Iris pigment epithelial cell (primary cell): Measurements from ENCODE around the gene SAMD4A.
A peak's percentile ranks its signal among the peaks of the same experiment; 100 is the strongest.

Experiments used
- DNase-seq: peaks from one replicate; pipeline ENCODE4 v3.0.0-alpha.2; 2011; ENCODE audit warnings: low read depth

Gene SAMD4A

DNA sequence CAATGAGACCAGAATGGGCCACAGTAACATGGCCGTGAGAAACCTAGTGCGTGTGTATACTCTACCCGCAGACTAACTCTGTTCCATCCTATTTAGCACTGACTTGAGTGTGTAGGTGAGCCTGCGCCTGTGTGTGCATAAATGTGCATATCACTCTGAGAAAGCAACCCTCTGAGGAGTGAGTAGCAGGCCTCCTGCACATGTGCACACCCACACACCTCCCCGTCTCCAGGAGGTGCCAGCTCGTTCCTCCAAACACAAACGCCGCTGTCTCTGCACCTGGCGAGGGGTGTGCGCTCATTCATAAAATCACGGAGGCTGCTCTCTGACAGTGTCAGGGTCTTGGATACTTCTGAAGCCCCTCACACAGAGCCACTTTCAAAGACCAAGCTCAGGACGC lies 196.8 kb downstream of the SAMD4A start:
- DNase-seq, result no peak

DNA sequence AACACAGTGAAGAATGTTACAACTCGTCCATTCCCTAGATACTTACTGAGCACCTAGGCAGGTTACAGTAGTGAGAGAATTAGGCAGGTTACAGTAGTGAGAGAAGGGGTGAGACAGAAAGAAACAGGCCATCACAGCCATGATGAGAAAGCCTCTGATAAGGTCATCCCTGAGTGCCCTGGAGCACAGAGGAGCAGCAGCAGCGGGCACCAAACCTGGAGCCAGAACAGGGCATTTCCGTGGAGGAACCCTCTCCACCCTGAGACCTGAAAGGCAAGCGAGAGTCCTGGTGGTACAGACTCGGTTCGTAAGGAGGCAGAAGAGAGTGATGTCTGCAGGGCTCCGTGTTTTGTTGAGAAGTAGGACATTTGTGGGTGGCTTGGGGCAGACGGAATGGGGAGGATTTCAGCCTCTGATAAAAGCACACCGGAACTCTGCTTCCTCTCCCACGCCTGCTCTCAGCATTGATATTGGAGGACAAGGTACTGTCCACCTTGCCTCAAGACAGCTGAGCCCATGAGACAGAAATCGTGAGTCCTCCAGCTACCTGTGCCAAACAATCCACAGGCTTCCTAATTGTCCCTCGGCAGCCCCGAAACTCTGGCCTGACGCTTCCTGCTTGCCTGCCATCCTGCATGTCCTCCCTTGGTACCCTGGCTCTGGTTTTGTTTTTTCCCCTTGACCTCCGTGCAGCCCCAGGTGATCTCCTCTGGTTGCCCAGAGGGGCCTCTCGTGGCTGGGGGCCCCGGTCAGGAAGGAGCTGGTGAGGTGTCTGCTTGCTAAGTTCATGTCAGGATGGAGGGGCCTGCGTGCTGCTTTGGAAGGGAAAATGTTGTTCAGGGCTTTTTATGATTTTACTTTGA lies 199.6 kb downstream of the SAMD4A start:
- DNase-seq, result no peak

DNA sequence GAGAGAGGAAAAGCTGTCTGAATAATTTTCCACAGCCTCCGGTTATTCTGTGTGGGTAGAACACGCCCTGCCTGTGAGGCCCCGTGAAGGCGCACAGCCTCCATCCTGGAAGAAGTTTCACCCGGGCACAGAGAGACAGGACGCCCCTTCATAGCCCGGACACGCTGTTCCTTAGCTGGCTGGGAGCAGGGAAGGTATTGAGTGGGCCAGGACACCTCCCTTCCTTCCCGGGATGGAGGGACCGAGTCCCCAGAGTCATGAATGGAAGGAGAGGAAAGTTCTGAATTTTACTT lies 200.2 kb downstream of the SAMD4A start:
- no peak for DNase-seq

DNA sequence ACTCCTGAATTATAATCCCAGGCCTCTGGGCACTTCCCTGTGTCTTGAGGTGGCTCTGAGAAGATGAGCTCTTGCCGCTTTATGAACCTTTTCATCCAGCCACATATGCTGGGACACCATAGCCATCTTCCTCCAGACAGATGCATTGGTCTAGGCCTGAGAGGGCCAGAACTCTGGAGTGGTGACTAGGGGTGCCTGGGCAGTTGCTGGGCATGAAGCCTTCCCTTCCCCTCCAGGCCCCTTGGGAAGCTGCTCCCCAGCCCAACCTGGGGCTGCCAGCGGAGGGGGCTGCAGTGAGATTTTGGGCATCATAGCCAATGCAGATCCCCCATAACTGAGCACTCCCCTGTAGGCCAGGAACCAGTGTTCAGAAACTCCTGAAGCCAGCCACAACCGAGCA lies 200.5 kb downstream of the SAMD4A start:
- no peak for DNase-seq

DNA sequence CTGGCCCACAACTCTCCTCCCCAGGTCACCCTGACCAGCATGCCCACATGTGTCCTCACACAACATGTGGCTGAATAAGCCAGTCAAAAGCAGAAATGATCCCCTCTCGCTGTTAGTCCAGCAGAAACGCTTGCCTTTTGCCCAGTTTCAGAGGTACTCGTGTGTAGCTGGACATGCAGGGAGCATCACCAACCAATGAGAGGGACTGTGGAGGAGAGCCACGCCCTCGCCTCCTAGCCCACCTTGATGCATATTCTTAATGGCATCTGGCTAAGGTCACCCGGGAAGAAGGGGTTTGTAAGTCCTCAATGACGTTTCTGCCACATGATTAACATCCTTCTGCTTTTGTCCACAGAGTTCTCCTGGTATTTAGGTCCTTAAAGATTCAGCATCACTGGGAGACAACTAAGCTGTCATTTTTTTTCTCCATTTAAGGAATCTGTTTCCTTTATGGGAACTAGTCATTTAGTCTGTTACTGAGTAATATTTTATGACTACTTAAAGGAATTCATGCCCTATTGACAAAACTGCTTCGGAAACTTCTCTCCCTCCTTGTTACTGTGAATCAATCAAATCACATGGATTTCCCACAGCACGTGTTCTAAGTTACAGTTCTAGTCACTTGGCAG lies 201.7 kb downstream of the SAMD4A start:
- no peak for DNase-seq

DNA sequence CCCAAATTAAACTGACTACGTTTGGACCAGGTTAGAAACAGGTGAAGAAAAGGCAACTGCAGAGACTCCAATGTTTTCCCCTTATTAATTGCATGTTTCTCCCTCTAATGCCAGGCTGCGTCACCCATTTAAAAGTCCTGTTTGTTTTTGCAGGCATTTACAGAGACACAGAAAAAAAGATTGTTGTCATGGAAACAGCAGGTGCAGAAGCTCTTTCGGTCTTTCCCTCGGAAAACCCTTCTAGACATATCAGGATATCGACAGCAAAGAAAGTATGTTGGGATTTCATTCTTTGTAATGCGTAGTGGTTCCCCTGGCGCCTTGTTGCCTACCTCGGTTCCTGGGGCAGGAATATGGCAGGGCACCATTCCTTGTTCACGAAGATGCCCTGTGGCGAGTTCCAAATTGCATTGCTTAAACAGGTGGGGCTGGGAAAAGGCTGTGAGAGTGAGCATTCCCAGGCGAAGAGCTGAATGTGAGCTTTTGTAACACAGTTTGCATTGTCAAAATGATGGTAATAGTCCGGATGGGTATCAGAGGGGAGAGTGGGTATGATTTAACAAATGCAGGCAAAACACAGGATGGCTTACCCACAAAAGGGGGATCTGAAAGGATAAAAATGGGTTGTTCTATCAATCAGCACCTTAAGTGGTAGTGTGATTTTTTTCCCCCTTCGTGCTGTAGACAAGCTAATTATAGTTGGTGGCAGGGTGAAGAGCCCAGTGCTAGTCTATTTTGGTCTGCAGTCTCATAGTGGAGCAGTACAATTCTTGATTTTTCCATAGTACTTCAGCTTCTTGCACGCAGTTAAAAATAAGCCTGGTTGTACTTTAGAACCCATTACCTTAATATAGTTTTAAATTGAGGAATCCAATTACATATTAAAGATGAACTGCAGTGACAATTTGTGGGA lies 203.3 kb downstream of the SAMD4A start:
- DNase-seq, result no peak

DNA sequence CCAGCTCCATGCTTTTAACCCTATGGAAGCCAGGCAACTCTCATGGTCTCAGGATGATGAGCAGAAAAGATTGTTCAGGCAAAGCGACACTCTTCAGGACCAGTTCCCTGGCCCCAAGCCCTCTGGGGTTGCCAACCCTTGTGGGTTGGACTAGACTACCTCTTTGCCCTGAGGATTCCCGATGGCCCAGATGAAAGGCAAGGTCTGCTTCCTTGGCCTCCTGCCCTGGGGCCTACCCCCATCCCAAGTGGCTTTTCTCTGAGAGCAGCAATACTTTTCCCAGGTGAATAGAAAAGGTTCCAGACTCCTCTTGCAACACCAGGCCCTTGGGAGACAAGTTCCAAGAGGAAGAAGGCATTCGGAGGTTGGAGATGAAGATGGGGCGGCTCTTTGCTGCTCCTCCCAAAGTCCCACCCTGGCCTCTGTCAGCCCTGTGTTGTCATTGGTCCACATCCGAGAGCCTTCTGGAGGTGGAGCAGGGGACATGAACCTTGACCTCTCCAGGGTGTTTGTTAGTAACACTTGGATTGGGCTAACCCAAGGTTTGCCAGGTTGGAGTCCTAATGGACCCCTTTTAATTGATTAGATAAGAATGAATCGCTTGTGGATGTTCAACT lies 204.6 kb downstream of the SAMD4A start:
- no peak for DNase-seq

DNA sequence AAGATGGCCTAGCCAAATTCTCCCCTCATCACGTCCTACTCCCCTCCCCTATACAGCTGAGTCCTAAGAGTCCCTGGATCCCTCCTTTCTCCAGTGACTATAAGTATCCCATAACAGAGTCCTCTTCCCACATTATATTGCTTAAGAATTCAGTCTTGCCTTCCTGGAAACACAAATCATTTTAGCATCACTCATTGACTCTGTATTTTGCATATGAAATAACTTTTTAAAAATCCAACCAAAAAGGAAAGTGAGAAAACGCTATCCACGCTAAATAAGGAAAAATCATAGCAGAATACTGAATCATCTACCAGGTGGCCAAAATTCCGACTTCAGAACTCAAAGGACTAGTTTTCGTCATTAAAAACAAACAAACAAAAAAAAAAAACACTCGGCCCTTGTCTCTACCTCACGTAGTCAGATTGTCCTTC lies 205.5 kb downstream of the SAMD4A start:
- peak; percentile 65 for DNase-seq

DNA sequence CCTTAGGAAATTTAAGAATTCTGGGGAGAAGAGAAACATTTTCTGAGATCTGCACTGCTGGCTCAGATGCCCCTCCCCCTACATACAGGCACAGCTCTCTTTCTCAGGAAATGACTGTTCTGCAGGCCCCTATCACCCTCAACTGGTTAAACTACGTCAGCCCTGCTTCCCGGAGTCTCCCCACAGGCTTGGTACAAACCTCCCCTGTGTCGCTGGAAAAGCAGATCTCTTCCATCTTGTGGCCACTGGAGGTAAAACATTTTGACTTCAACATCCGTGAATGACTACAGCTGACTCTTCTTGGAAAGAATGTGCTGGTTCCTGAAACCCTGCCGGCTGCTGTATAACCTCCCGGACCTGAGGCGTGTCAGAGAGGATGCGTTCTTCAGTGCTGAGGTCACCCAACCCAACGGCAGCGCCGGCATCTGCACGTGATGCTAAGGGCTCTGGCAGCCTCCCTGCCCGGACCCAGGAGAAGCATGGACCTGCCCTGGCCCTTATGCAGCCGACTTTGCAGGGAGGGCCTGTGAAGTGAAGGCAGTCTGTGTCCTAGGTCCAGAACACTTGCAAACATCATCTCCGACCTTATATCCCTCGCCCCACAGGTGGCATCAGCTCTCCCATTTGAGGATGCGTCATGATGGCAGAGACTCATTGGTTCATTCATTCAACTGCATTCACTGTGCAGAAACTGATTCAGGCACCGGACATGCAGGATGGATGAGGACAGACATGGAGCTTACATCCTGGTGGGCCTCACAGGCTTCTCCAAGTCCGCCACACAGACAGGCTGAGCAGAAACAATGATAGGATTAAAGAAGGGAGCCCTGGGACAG lies 206.5 kb downstream of the SAMD4A start:
- DNase-seq, result peak; percentile 100

DNA sequence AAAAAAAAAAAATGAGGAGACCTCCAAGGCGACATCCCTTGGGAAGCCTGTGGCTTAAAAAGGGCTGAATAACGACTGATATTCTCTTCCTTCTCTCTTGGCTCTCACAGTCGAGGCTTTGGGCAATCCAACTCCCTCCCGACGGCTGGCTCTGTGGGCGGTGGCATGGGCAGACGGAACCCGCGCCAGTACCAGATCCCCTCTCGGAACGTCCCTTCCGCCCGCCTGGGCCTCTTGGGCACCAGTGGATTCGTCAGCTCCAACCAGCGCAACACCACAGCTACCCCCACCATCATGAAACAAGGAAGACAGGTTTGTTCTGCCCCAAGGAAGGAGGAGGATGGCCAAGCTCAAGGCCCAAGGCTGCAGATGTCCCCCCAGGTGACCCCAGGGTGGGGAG lies 207.9 kb downstream of the SAMD4A start:
- no peak for DNase-seq

DNA sequence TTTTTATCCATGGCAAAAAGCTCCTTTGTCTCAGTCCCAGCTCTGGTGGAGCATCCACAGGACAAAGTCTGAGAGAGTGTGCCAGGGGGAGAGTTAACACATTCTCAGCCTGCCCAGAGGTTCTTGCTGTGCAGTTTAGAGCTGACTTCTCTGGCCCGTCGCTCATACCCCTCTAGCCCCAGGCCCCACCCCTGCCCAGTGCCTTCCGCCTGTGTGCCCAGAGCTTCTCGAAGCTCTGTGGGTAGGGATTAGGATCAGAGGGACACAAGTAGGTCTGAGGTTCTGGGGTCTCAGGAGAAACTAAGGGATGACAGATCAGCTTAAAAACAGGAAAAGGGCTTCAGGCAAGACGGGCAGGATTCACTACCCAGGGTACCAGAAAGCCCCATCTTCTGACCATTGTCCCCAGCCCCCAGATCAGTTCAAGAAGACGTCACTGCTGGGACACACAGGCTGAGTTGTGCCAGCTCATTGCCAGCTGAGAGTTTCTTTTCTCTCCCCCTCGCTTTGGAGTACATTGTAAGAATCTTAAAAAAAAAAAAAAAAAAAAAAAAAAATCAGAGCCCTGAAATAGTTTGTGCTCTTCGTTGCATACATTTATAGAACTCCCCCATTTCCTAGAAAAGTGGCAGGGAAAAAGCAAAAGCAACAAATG lies 208.7 kb downstream of the SAMD4A start:
- DNase-seq, result no peak

DNA sequence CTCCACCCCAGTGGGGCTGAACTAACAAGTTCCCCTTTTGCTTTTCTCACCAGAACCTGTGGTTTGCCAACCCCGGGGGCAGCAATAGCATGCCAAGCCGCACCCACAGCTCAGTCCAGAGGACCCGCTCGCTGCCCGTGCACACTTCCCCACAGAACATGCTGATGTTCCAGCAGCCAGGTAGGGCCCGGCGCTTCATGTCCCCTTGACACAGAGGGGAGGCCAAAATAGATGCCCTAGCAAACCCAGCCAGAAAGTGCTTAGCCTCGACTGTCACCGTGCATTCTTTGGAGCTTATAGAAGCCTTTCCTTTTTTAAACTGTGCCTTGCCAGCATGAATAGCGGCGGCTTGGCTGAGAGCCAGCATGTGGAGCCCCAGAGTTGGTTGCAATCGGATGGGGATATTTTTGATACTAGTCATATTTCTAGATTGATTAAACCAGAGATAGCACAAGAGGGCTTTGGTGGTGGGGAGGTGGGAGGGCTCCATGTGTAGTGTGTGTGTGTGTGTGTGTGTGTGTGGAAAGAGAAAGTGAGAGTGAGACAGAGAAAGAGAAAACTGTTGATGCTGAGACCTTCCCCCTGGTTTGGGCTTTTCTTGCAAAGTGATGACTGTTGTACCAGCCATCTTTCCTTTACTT lies 209.6 kb downstream of the SAMD4A start:
- peak; percentile 72 for DNase-seq

DNA sequence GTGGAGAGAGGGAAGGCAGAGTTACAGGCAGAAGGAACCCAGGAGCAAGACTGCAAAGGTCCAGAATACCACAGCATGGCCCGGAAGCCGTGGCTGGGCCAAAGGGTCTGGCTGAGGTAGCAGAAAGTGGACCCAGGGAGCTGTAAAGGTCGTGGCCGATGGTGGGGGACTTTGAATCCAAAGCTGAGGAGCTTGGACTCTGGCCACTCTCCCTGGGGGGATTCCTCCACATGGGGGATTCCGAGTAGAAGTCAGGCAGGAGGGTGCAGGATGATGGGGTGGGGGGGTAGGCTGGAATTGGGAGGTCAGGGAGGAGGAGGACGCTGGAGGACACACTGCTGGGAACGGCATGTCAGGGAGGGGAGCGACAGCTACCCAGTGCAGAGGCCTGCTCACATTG lies 210.5 kb downstream of the SAMD4A start:
- DNase-seq, result no peak

DNA sequence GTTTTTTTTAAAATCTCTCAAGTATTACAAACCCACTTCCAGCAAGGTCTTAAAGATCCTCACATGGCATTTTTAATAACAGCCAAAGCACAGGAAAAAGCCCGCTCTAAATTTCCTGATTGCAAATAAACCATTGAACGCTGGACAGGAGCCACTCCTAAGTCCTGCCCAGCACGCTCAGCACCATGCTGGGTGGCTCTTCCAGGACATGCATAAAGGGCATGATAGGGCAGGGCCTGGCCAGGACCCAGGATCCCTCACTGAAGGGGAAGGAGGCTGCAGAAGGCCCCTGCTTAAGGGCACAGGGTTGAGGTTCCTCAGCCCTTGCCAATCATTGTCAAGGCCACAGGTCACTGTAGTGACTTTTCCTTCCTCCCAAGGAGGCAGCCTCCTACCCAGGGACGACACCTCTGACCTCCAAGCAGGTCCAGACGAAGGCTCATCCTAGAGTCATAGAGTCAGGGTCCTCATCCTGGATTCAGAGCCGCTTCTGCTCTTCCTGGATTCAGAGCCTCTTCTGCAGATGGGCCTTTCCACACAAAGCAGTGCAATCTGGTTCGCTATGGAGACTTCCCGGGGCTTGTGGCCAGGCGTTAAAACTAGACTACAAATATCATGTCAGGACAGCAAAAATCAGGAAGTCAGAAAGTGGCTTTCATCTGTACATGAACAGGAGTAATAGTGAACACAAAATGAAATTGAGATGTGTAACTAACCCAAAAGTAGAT lies 211.9 kb downstream of the SAMD4A start:
- no peak for DNase-seq

DNA sequence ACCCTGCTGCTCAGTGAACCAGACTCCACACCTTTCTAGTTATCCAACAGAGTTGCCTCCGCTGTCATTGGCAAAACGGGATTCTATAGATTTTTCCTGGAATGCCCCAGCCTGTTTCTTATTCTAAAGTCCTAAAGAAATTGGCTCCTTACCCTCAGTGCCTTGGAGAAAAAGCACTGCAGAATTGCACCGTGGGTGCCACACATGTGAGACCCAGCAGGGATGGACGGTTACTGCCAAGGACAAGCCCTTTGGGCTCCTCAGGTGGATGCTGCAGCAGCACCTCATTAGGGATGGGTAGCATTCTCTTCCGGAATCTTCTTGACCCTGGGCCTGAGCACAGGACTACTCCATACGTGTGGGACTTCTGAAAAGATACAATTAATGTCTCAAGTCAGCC lies 214.2 kb downstream of the SAMD4A start:
- DNase-seq, result no peak

DNA sequence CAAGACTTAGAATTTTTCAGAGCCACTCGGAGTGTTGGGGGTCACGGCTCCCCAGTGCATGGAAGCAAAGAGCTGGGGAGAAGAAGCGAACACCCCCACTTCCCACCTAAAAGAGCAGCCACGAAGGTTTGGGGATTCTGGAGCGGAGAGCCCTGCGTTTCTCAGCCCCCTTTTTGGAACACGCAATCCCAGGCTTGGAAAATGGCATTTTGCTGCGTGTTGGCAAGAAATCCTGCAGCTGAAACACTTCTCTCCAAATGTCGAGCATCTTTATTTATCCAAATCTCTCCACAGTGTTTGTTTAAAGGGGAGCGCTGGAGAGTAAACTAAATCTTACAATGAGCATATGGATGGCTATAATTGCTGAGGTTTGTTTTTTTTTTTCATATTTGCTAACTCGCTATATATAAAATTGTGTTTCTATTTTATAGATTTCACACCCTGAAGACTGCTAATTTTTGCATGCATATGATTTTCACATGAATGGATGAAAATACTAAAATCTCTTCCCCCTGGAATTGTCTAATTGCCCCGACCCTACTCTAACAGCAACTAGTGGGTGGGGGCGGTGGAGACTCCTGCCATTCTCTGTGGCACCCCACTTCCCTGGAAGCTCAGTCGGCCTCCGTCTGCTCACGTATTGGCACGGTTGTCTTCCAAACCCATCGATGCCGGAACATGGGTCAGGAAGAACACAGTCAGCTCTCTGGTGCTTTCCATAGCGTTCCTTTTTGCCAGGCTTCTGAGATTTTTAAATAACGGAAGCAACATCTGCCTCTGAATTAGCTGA lies 215.2 kb downstream of the SAMD4A start:
- DNase-seq, result no peak

DNA sequence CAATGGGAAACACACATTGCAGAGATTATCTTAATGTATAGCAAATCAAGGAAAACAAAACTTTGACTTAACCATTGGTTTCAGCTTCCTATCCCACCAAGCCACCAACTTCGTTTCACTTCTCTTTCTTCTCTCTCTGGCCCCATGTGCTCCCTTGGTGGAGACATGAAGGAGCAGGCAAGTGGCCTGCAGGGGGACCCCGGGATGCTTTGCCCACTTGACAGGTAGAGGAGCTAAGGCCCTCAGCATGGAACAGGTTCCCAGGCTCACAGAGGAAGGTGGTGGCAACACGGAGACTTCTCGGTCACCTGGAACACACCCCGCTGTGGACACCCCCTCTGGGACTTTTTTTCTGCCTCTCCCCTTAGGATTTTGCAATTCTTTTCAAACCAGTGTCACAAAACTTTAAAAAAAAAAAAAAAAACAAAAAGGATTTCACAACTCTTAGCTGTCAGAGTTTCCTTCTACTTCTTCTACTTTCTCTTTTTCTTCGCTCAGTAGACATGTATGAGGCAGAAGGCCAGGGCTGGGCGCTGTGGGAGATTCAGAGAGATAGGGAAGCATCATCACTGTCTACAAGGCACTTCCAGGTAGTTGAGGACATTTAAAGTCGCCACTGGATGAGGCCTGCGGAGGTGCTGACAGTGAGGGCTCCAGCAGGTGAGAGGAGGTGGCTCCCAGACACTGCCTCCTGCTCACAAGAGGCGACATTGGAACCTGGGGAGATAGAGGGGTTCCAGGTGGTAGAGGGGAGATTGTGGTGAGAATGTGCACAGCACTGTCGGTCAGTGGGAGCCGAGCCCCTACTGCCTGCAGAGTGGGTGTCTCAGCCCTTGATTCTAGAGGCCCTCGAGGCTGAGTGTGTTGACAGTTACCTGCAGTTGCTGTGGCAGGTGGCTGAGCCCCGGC lies 216.1 kb downstream of the SAMD4A start:
- DNase-seq, result peak; percentile 19

DNA sequence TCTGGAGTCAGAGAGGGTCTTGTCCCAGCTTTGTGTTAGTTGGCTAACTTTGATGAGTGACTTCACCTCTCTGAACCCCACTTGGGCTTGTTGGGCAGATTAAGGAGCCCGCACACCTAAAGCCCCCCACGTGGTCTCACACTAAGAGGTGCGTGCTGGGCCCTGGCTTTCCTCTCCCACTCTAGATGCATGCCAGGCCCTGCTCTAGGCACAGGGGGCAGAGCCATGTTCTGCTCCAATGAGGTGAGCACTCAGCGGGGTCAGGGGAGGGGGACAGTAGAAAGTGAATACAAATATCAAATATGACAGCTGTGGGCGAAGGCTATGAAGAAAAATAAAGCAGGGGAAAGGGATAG lies 216.7 kb downstream of the SAMD4A start:
- DNase-seq, result no peak
